Parathyroid adenoma (tissue), 2 donors: ENCODE measurements around the gene KANSL1.

ENCODE experiments used
- H2AFZ ChIP-seq: fragments of 300-600 bp; sonication (generic); one replicate; pipeline ENCODE4 v1.7.0; 2017; ENCODE audit warnings: antibody characterized with exemption, mild to moderate bottlenecking
- H3K27ac ChIP-seq: fragments of 300-600 bp; sonication (generic); one replicate; pipeline ENCODE4 v1.7.0; 2017
- H3K27me3 ChIP-seq: fragments of 300-600 bp; sonication (generic); one replicate; pipeline ENCODE4 v1.7.0; 2017; ENCODE audit warnings: low read length; ENCODE audit not compliant: control insufficient read depth, insufficient read depth
- H3K36me3 ChIP-seq: fragments of 300-600 bp; sonication (generic); one replicate; pipeline ENCODE4 v1.7.0; 2017; ENCODE audit warnings: low read length; ENCODE audit not compliant: control insufficient read depth, insufficient read depth
- H3K4me1 ChIP-seq: fragments of 300-600 bp; sonication (generic); one replicate; pipeline ENCODE4 v1.7.0; 2017; ENCODE audit warnings: control low read depth
- H3K4me2 ChIP-seq: fragments of 300-600 bp; sonication (generic); one replicate; pipeline ENCODE4 v1.7.0; 2017; ENCODE audit warnings: low read length
- H3K4me3 ChIP-seq: fragments of 300-600 bp; sonication (generic); one replicate; pipeline ENCODE4 v1.7.0; 2017; ENCODE audit warnings: low read depth, low read length
- H3K79me2 ChIP-seq: fragments of 300-600 bp; sonication (generic); one replicate; pipeline ENCODE4 v1.7.0; 2017; ENCODE audit warnings: control low read depth
- H3K9ac ChIP-seq: fragments of 300-600 bp; sonication (generic); one replicate; pipeline ENCODE4 v1.7.0; 2017; ENCODE audit warnings: mild to moderate bottlenecking
- H3K9me3 ChIP-seq: fragments of 300-600 bp; sonication (generic); one replicate; pipeline ENCODE4 v1.7.0; 2017; ENCODE audit warnings: low read length; ENCODE audit not compliant: control insufficient read depth
- CTCF ChIP-seq: fragments of 300-600 bp; sonication (generic); IDR thresholded peaks from one replicate; pipeline ENCODE4 v1.7.0; 2017; ENCODE audit warnings: antibody characterized with exemption, mild to moderate bottlenecking
- donor health status: primary hyperparathyroidism.

Gene KANSL1

GRCh38 chr17:46148247-46148646 is 45.0 kb downstream of the KANSL1 start:
- no peaks in the 10 kb centered on the region for H3K9me3 ChIP-seq
- H3K79me2 ChIP-seq, result peaks cover 46% of the 10 kb centered on the region
- no peak overlapping the region for H2AFZ ChIP-seq
- TF ChIP-seq CTCF, result no peak
- no peak overlapping the region for H3K9ac ChIP-seq
- H3K27ac ChIP-seq, result no peak overlapping the region
- H3K4me3 ChIP-seq, result no peak overlapping the region
- no peak overlapping the region for H3K4me2 ChIP-seq
- H3K4me1 ChIP-seq, result peaks cover 9% of the 10 kb centered on the region
- no peaks in the 10 kb centered on the region for H3K36me3 ChIP-seq
- no peaks in the 10 kb centered on the region for H3K27me3 ChIP-seq

- no peak overlapping the region for H3K4me3 ChIP-seq
- H3K27ac ChIP-seq, result no peak overlapping the region
- H3K9ac ChIP-seq, result no peak overlapping the region
- peaks cover 3% of the 10 kb centered on the region for H3K4me1 ChIP-seq
- H3K79me2 ChIP-seq, result peaks cover 40% of the 10 kb centered on the region
- no peak for TF ChIP-seq CTCF
- no peaks in the 10 kb centered on the region for H3K36me3 ChIP-seq
- no peak overlapping the region for H3K4me2 ChIP-seq
- H3K9me3 ChIP-seq, result no peaks in the 10 kb centered on the region
- H3K27me3 ChIP-seq, result no peaks in the 10 kb centered on the region
- no peak overlapping the region for H2AFZ ChIP-seq
Measured at GRCh38 chr17:46147296-46147695, 45.9 kb downstream of the KANSL1 start.

DNA sequence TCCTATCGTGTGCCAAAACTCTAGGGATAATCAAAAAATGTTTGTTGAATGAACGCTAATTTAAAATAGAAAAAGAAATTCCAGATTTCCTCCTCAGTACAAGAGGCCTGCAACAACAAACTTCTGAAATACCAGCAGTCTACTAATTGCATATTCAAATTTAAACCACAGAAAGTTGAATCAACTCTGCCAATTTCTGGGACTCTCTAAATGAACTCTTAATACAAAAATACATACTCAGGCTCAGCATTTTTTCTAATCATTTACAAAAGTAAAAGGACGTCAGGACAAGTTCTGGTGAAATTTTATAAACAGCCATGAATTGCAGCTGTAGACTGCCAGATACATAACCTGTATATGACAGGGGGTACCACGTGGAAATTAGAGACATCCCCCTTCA is 49.0 kb downstream of the KANSL1 start:
- no peaks in the 10 kb centered on the region for H3K36me3 ChIP-seq
- H3K4me2 ChIP-seq, result no peak overlapping the region
- H3K4me1 ChIP-seq, result peaks cover 7% of the 10 kb centered on the region
- peaks cover 48% of the 10 kb centered on the region for H3K79me2 ChIP-seq
- no peak overlapping the region for H3K9ac ChIP-seq
- H3K9me3 ChIP-seq, result no peaks in the 10 kb centered on the region
- no peaks in the 10 kb centered on the region for H3K27me3 ChIP-seq
- H3K4me3 ChIP-seq, result no peak overlapping the region
- no peak overlapping the region for H2AFZ ChIP-seq
- no peak for TF ChIP-seq CTCF
- H3K27ac ChIP-seq, result no peak overlapping the region

DNA sequence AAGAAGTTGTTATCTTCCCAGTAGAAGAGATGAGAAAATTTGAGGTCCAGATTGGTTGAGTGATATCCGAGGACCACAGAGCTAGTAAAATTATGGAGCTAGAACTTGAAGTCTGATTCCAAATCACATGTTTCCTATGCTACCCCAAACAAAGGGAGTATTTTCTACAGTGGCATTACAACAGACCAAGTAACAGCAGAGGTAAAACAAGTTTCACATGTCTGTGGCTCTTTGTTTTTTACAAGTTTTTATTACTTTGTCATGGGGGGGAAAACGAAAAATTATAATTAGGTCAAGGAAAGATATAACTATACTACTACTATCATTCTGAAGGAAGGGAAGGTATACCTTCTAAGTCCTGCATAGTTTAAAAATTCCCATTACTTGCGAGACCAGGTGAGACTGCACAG is 49.4 kb downstream of the KANSL1 start:
- Histone ChIP-seq H3K4me1 (peaks cover 7% of the 10 kb centered on the region), H3K4me3 (no peak overlapping the region), H2AFZ (no peak overlapping the region), H3K4me2 (no peak overlapping the region), H3K36me3 (no peaks in the 10 kb centered on the region), H3K9ac (no peak overlapping the region), H3K27me3 (no peaks in the 10 kb centered on the region), H3K9me3 (no peaks in the 10 kb centered on the region), H3K27ac (no peak overlapping the region), H3K79me2 (peaks cover 44% of the 10 kb centered on the region)
- TF ChIP-seq CTCF, result no peak

- Histone ChIP-seq H3K4me1 (peaks cover 7% of the 10 kb centered on the region), H3K79me2 (peaks cover 53% of the 10 kb centered on the region), H3K4me3 (no peak overlapping the region), H3K27ac (no peak overlapping the region), H3K9ac (no peak overlapping the region), H3K27me3 (no peaks in the 10 kb centered on the region), H3K36me3 (no peaks in the 10 kb centered on the region), H3K9me3 (no peaks in the 10 kb centered on the region), H3K4me2 (no peak overlapping the region), H2AFZ (no peak overlapping the region)
- no peak for TF ChIP-seq CTCF
Measured at GRCh38 chr17:46141645-46142044, 51.6 kb downstream of the KANSL1 start.
